K562 (cell line): ENCODE measurements around the gene WDR3. TPM values are rescaled to one million over a fixed set of nuclear protein-coding genes. Genes with fewer than 3 reads are reported as not detected.

Source experiments
- ATAC-seq: fragments of 200-7000 bp; cut with Tn5 transposase; 3 replicates; pipeline ENCODE4 v1.9.1; 2020; ENCODE audit warnings: moderate library complexity
- BruUV-seq: library from RNA; stranded (reverse); fragments of 400-500 nt; replicated peaks from 2 replicates; lab custom pipeline; 2021; lab: Mats Ljungman, UMichigan
- CTCF ChIA-PET: fragments of 300-600 bp; formaldehyde crosslinking; extraction: SDS; loops from one replicate; lab custom pipeline; 2021; ENCODE audit warnings: low intra/inter-chr PET ratio; lab: Yijun Ruan, JAX
- POLR2A ChIA-PET: fragments of 300-600, 350-650 bp; sonication (Branson Sonifier 250); formaldehyde crosslinking; extraction: SDS; loops from one replicate; lab custom pipeline; 2021; ENCODE audit warnings: antibody characterized with exemption, inconsistent platforms; lab: Yijun Ruan, JAX
- DNase-seq, 4 experiments: peaks; one replicate each; pipeline versions ENCODE4 v3.0.0 to v3.0.0-alpha.2; 2011 to 2018; ENCODE audit warnings: low spot score in 3 of 4, mixed read lengths in 3 of 4; ENCODE audit errors: extremely low read depth in 1 of 4
- FAIRE-seq: peaks from 2 replicates; lab custom pipeline; 2011; peaks lifted over from hg19 to GRCh38; lab: Jason Lieb, UNC
- H2AFZ ChIP-seq: 2 replicates; pipeline ENCODE4 v1.6.0; 2011; ENCODE audit warnings: low read depth, low read length, control low read depth, inconsistent platforms
- H3K27ac ChIP-seq: fragments of 200-600 bp; 3 replicates; pipeline ENCODE4 v1.8.0; 2011; ENCODE audit warnings: low read depth, mild to moderate bottlenecking, control low read depth, inconsistent platforms, low read length, moderate library complexity, mixed read lengths; ENCODE audit errors: extremely low read depth
- H3K27me3 ChIP-seq, 2 experiments: fragments of 300-600 bp in 1 of 2; 2 replicates in 1 of 2; 3 replicates in 1 of 2; pipeline versions ENCODE4 v1.6.0 to v1.8.0; 2011; ENCODE audit warnings: inconsistent platforms in 2 of 2, low read length in 2 of 2, mild to moderate bottlenecking in 1 of 2, mixed read lengths in 1 of 2, moderate library complexity in 1 of 2; ENCODE audit not compliant: control insufficient read depth in 2 of 2, insufficient read depth in 2 of 2
- H3K36me3 ChIP-seq: fragments of 300-600 bp; 3 replicates; pipeline ENCODE4 v1.8.0; 2011; ENCODE audit warnings: mild to moderate bottlenecking, low read length, inconsistent platforms; ENCODE audit not compliant: control insufficient read depth, insufficient read depth
- H3K4me1 ChIP-seq, 2 experiments: fragments of 200-600 bp in 1 of 2; replicated peaks in 1 of 2; 2 replicates in 1 of 2; 3 replicates in 1 of 2; pipeline versions ENCODE4 v1.5.1 to v1.8.0; 2011; ENCODE audit warnings: inconsistent platforms in 2 of 2, low read length in 2 of 2, mild to moderate bottlenecking in 1 of 2, mixed read lengths in 1 of 2, moderate library complexity in 1 of 2; ENCODE audit not compliant: control insufficient read depth in 2 of 2, insufficient read depth in 2 of 2
- H3K4me2 ChIP-seq: 2 replicates; pipeline ENCODE4 v1.6.1; 2011; ENCODE audit warnings: low read length, control low read depth, inconsistent platforms, mixed read lengths; ENCODE audit not compliant: insufficient read depth
- H3K4me3 ChIP-seq: fragments of 200-600 bp; sonication (generic), shearing (Covaris generic); 2 replicates; pipeline ENCODE4 v1.5.1; 2016; ENCODE audit warnings: control low read depth, inconsistent platforms
- H3K79me2 ChIP-seq: fragments of 200-600 bp; 3 replicates; pipeline ENCODE4 v1.8.0; 2011; ENCODE audit warnings: low read length, inconsistent platforms; ENCODE audit not compliant: control insufficient read depth, insufficient read depth
- H3K9ac ChIP-seq, 2 experiments: 2 replicates each; pipeline versions ENCODE4 v1.6.0 to v1.6.1; 2011; ENCODE audit warnings: low read depth in 2 of 2, low read length in 2 of 2, control low read depth in 1 of 2, inconsistent platforms in 1 of 2, mild to moderate bottlenecking in 1 of 2, mixed read lengths in 1 of 2; ENCODE audit not compliant: insufficient read depth in 1 of 2
- H3K9me1 ChIP-seq: one replicate; pipeline ENCODE4 v1.6.0; 2011; ENCODE audit warnings: inconsistent platforms, mild to moderate bottlenecking, low read length, moderate library complexity; ENCODE audit not compliant: control insufficient read depth, insufficient read depth
- H3K9me3 ChIP-seq: replicated peaks from 2 replicates; pipeline ENCODE4 v1.5.1; 2011; ENCODE audit warnings: low read depth, low read length, inconsistent platforms; ENCODE audit not compliant: control insufficient read depth, insufficient read depth
- H4K20me1 ChIP-seq: replicated peaks from 2 replicates; pipeline ENCODE4 v1.6.1; 2011; ENCODE audit warnings: low read length, inconsistent platforms, mixed read lengths; ENCODE audit not compliant: control insufficient read depth, insufficient read depth
- FOXJ2 ChIP-seq: fragments of 200-800 bp; sonication (Bioruptor generic); IDR thresholded peaks from 2 replicates; pipeline ENCODE4 v1.6.1; 2016; ENCODE audit warnings: missing genetic modification characterization, missing compliant biosample characterization
- TCF3 ChIP-seq: sonication (generic); formaldehyde crosslinking; IDR thresholded peaks from 2 replicates; pipeline ENCODE4 v1.4.0; 2020; ENCODE audit warnings: mild to moderate bottlenecking, missing genetic modification reagents
- WGBS: fragments of 100-300 bp; shearing (Covaris generic); methylation state at CpG from one replicate; pipeline ENCODE4 v1.1.6; 2016; ENCODE audit warnings: low coverage, mixed read lengths; ENCODE audit not compliant: insufficient coverage; ENCODE audit errors: missing lambda C conversion rate; 5-methylcytosine and 5-hydroxymethylcytosine counted together
- in situ Hi-C: fragments of 300-500 bp; cut with MboI; formaldehyde crosslinking; loops from 4 replicates; pipeline ENCODE4 v1.15.0; 2018; ENCODE audit warnings: inconsistent platforms, mixed read lengths
- intact Hi-C: fragments of 100-400 bp; cut with micrococcal nuclease; formaldehyde crosslinking; loops from 2 replicates; pipeline ENCODE4 v1.14.2; 2022
- polyA plus RNA-seq, 8 experiments: library from polyadenylated mRNA; depleted of rRNA in 4 of 8; stranded (reverse) in 5 of 8; unstranded in 3 of 8; fragments of >200 nt; fragmentation: Nextera tagmentation in 2 of 8; fragmentation: Illumina TruSeq in 1 of 8; extraction: Ambion mirVana in 2 of 8; extraction: Trizol in 1 of 8; gene quantifications; 2 replicates each; pipeline versions ENCODE4 v1.2.1 to v1.2.3, GENCODE V29; 2011 to 2014; ENCODE audit warnings: inconsistent platforms in 1 of 8, missing spikeins in 1 of 8
- total RNA-seq, 7 experiments: library from RNA; depleted of rRNA in 6 of 7; stranded (reverse); fragments of >200 nt in 6 of 7; fragmentation: Illumina TruSeq in 2 of 7; extraction: Trizol in 2 of 7; gene quantifications; 2 replicates each; pipeline versions ENCODE4 v1.2.1 to v1.2.3, GENCODE V29; 2011 to 2021; ENCODE audit warnings: low replicate concordance in 1 of 7
- TF ChIP-seq, protein P1 (sequence below): fragments of 200-800 bp; sonication (Bioruptor generic); IDR thresholded peaks from 2 replicates; pipeline ENCODE4 v1.6.1; 2016; ENCODE audit warnings: missing genetic modification characterization, missing compliant biosample characterization
- TF ChIP-seq, protein P2 (sequence below), 3 experiments: IDR thresholded peaks in 2 of 3; conservative IDR thresholded peaks in 1 of 3; 2 replicates each; pipeline ENCODE4 v1.5.1; 2011 to 2012; ENCODE audit warnings: low read length in 3 of 3, mild to moderate bottlenecking in 3 of 3, control low read depth in 2 of 3, improper control_type of control experiment in 1 of 3, inconsistent platforms in 1 of 3, low read depth in 1 of 3, mixed read lengths in 1 of 3, moderate library complexity in 1 of 3; ENCODE audit not compliant: insufficient read depth in 2 of 3
- TF ChIP-seq, protein P3 (sequence below), 2 experiments: fragments of 200-800 bp in 1 of 2; sonication (Bioruptor generic) in 1 of 2; sonication (generic) in 1 of 2; formaldehyde crosslinking in 1 of 2; IDR thresholded peaks in 1 of 2; conservative IDR thresholded peaks in 1 of 2; 2 replicates each; pipeline versions ENCODE4 v1.5.0 to v1.6.1; 2016 to 2020; ENCODE audit warnings: missing compliant biosample characterization in 1 of 2, missing genetic modification characterization in 1 of 2, missing genetic modification reagents in 1 of 2

The WDR3 gene
- total and polyA plus RNA-seq, 9 of the 15 experiments (the other 6 are each of a cell fraction or from before 2014, with no cell fraction given) = 40.6 to 122 (median 76.5) TPM

DNA sequence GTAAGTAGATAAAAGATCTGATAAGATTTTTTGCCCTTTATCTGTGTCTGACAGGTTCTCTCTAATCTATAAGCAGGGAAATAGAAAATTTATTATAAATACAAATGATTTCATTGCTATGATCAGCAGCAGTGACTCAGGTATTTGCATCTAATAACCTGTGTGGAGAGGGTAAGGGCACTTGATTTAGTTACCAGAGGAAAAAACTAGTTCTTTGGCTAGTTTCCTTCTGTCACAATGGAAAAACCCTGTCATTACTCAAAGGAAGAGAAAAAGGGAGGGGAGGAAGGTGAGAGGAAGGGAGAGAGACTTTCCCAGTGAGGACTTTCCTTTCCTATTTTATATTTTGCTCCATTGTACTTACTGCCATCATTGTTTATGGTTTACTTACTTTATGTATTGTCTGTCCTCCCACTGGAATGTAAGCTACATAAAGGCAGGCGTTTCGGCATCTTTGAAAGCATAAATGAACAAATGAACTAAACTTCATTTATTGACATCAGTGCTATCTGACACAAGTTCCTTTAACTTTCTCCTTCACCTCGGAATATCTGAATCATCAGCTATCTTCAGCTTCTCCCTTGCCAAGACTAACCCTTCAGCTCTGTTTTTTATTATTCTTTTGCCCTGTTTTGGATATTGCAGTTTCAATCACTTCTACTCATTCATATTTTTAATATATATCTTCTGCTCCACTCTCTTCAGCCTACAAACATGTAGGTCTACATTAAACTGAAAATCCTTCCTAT, 34.9 kb downstream of the WDR3 start (continued):
- TF ChIP-seq, protein P1, sequence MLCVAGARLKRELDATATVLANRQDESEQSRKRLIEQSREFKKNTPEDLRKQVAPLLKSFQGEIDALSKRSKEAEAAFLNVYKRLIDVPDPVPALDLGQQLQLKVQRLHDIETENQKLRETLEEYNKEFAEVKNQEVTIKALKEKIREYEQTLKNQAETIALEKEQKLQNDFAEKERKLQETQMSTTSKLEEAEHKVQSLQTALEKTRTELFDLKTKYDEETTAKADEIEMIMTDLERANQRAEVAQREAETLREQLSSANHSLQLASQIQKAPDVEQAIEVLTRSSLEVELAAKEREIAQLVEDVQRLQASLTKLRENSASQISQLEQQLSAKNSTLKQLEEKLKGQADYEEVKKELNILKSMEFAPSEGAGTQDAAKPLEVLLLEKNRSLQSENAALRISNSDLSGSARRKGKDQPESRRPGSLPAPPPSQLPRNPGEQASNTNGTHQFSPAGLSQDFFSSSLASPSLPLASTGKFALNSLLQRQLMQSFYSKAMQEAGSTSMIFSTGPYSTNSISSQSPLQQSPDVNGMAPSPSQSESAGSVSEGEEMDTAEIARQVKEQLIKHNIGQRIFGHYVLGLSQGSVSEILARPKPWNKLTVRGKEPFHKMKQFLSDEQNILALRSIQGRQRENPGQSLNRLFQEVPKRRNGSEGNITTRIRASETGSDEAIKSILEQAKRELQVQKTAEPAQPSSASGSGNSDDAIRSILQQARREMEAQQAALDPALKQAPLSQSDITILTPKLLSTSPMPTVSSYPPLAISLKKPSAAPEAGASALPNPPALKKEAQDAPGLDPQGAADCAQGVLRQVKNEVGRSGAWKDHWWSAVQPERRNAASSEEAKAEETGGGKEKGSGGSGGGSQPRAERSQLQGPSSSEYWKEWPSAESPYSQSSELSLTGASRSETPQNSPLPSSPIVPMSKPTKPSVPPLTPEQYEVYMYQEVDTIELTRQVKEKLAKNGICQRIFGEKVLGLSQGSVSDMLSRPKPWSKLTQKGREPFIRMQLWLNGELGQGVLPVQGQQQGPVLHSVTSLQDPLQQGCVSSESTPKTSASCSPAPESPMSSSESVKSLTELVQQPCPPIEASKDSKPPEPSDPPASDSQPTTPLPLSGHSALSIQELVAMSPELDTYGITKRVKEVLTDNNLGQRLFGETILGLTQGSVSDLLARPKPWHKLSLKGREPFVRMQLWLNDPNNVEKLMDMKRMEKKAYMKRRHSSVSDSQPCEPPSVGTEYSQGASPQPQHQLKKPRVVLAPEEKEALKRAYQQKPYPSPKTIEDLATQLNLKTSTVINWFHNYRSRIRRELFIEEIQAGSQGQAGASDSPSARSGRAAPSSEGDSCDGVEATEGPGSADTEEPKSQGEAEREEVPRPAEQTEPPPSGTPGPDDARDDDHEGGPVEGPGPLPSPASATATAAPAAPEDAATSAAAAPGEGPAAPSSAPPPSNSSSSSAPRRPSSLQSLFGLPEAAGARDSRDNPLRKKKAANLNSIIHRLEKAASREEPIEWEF (CRISPR knock-in tag) = no peak
- TF ChIP-seq TCF3 = no peak
- peak; percentile 5; the same call in 1 of the 2 replicates for TF ChIP-seq FOXJ2 (tag)

DNA sequence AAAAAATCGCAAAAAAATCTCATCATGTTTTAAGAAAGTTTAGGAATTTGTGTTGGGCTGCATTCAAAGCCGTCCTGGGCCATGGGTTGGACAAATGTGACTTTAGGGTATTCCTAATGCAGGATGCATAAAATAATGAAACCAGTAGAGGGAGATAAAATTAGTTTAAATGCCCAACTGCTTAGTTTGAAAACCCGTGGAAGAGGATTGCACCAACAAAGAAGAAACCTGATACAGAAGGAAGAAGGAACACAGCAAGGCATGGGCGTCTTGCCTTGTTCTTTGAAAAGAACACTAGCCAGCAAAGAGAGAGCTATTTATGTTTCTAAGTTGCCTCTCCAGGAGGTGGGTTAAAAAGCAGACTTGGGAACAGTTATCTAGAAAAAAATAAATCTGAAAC, 37.9 kb downstream of the WDR3 start:
- POLR2A ChIA-PET = interaction anchor here (2.4 kb wide), 1 partner anchor 10 kb away, joined by 8 read pairs; no protein-coding TSS in a partner anchor
- Histone ChIP-seq H3K79me2 (no peaks in the 10 kb centered on the region), H3K27ac (no peak overlapping the region), H3K9me3 (no peaks in the 10 kb centered on the region), H3K27me3 (no peaks in the 10 kb centered on the region), H3K9me1 (no peaks in the 10 kb centered on the region), H4K20me1 (no peaks in the 10 kb centered on the region), H3K4me3 (no peak overlapping the region), H2AFZ (no peak overlapping the region), H3K4me1 (no peaks in the 10 kb centered on the region), H3K9ac (no peak overlapping the region), H3K4me2 (no peak overlapping the region), H3K36me3 (peaks cover 15% of the 10 kb centered on the region; the same call in 1 of the 3 replicates)
- no peak for FAIRE-seq
- in situ Hi-C loops = no loop called here
- TF ChIP-seq, protein P2, sequence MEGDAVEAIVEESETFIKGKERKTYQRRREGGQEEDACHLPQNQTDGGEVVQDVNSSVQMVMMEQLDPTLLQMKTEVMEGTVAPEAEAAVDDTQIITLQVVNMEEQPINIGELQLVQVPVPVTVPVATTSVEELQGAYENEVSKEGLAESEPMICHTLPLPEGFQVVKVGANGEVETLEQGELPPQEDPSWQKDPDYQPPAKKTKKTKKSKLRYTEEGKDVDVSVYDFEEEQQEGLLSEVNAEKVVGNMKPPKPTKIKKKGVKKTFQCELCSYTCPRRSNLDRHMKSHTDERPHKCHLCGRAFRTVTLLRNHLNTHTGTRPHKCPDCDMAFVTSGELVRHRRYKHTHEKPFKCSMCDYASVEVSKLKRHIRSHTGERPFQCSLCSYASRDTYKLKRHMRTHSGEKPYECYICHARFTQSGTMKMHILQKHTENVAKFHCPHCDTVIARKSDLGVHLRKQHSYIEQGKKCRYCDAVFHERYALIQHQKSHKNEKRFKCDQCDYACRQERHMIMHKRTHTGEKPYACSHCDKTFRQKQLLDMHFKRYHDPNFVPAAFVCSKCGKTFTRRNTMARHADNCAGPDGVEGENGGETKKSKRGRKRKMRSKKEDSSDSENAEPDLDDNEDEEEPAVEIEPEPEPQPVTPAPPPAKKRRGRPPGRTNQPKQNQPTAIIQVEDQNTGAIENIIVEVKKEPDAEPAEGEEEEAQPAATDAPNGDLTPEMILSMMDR (IDR thresholded peaks at IDR 0.05 in 2 of 3, conservative IDR thresholded peaks at IDR 0.05 in 1 of 3; ENCODE audit: insufficient read depth in 2 of 3, low read depth in 1 of 3, low read length in 3 of 3) = peak in 1 of 3 experiments; percentile 21; a peak in 1 of 6 replicates
- TF ChIP-seq, protein P3, sequence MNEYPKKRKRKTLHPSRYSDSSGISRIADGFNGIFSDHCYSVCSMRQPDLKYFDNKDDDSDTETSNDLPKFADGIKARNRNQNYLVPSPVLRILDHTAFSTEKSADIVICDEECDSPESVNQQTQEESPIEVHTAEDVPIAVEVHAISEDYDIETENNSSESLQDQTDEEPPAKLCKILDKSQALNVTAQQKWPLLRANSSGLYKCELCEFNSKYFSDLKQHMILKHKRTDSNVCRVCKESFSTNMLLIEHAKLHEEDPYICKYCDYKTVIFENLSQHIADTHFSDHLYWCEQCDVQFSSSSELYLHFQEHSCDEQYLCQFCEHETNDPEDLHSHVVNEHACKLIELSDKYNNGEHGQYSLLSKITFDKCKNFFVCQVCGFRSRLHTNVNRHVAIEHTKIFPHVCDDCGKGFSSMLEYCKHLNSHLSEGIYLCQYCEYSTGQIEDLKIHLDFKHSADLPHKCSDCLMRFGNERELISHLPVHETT (CRISPR knock-in tag; conservative IDR thresholded peaks at IDR 0.05 in 1 of 2, IDR thresholded peaks at IDR 0.05 in 1 of 2) = no peak
- intact Hi-C loops = no loop called here
- no TSS peak for BruUV-seq
- DNase-seq = no peak
- ATAC-seq = peak; percentile 56
- CTCF ChIA-PET = no interaction called here
- 25% methylated on average over 4 of the region's 4 CpGs for WGBS
